IPS-NIHi7 (cell line): ENCODE measurements around the gene TIPRL.
"Not testable (repeated sequence)": the region's sequence is repeated elsewhere in the genome, so short reads cannot be mapped to it uniquely, and the experiment has no call there.

Experiments used
- DNase-seq: peaks from one replicate; pipeline ENCODE4 v3.0.0; 2012; ENCODE audit warnings: mixed read lengths; ENCODE audit errors: extremely low spot score

The TIPRL gene

DNA sequence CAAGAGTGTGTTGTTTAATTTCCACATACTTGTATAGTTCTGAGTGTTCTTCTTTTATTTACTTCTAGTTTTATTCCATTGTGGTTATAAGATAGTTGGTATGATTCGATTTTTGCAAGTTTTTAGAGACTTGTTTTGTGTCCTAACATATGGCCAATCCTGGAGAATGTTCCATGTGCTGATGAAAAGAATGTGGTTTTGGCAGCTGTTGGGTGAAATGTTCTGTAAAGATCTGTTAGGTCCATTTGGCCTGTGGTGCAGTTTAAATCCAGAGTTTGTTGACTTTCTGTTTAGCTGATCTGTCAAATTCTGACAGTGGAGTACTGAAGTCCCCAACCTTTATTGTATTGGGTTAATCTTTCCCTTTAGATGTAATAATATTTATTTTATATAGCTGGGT lies 19.5 kb upstream of the TIPRL start:
- no peak for DNase-seq

DNA sequence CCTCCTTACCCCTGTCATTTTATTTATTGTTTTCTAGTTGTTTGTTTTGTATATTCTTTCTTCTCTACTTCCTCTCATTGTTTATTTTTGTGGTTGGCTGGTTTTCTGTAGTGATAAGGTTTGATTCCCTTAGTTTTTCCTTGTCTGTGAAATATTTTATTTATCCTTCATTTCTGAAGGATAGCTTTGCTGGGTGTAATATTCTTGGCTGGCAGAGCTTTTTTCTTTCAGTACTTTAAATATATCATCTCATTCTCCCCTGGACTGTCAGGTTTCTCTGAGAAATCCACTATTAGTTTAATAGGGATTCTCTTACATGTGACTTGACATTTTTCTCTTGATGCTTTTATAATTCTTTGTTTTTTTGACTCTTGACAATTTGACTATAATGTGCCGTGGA lies 18.8 kb upstream of the TIPRL start:
- DNase-seq, result no peak

DNA sequence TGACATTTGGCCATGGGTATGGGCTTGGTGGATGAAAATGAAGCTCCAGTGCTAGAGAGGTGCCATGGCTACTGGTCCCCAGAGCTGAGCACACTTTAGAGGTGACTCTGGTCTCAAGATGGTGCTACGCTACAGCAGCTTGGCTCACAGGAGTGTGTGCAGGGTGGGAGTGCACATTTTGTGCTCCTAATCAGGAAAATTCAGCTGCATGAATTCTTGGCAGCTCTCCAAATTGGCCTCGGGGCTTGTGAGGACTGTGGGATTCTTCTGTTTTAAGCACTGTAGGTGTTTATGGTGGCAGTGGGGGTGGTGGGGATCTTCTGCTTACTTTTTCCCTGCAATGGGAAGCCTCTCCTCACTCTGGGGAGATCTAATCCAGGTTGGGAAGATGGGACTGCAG lies 17.3 kb upstream of the TIPRL start:
- DNase-seq, result no peak

DNA sequence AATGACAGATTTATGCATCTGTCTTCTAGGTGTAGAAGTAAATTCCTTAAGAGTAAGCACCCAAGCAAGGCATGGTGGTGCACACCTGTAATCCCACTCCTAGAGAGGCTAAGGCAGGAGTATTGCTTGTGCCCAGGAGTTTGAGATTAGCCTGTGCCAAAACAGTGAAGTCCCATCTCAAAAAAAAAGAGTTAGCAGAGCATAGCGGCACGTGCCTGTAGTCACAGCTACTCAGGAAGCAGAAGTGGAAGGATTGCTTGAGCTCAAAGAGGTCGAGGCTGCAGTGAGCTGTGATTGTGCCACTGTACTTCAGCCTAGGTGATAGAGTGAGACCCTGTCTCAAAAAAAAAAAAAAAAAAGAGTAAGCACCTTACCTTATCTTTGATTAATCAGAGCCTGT lies 15.1 kb upstream of the TIPRL start:
- no peak for DNase-seq

DNA sequence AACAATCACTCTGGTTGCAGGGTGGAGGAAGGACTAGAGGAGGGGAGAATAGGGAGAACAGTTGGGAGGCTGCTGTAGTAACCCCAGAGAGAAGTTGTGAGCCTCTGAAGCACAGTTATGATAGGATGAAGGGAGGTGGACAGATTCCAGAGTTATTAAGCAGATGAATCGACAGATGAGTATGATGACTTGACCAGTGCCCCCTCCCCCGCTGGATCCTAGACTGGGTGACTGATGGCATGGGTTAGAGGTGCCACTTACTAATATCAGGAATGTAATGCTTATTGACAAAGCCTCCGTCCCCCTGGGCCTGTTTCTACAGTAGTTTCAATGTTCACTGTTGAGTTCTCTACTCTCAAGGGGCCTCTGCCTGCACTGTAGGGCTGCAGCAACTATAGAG lies 14.0 kb upstream of the TIPRL start:
- DNase-seq, result no peak

DNA sequence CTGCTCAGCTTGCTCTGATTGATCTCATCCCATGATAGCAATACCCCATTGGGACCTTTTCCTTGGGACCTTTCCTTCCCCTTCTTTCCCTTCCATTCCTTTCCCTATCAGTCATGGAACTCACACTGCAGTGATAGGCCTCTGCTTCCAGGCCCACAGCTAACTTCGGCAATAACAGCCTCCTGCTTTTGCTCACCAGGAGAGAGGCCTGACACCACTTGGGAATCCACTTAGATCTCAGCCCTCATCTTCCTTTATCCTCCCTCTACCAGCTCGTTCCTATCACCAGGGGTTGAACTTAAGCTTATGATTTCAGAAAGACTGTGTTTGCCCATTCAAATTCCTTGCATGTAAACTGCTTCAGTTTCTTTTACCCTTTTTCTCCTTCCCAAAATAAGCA lies 11.0 kb upstream of the TIPRL start:
- no peak for DNase-seq

DNA sequence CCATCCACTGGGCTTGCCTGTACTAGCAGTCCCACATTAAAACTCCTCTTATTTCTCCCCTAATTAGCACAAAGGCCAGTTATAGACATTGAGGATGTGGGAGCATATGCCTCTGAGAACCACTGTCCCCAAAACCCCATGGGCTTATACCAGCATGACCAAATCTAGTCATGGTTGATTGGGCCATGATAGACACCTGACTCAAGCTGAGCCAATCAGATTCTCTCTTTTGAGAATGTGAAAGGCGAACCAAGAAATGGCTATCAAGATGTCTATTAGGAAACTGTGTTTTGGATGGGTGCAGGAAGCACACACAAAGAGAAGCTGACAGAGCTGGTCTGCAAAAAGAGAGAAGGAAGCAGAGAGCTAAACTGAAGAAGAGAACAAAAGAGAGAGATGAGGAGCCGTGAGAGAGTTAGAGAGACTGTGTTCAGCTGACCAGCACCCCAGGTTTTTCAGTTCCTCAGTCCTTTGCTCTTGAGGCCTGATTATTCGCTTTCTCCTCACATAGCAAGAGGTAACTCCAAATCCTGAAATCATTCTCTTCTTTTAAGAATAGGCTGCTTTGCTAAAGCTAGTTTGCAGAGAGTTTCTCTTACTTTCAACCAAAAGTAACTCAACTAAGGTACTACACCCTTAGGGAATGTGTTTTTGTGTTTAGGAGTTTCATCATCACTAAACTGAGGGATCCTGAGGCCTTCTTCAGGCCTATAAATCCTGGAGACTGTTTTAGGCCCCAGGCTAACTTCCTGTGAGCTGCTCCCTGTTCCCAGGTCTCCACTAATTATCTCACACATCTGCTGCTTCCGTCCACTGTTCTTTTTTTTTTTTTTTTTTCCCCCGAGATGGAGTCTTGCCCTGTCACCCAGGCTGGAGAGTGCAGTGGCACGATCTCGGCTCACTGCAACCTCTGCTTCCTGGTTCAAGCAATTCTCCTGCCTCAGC lies 7.9 kb upstream of the TIPRL start:
- no peak for DNase-seq

DNA sequence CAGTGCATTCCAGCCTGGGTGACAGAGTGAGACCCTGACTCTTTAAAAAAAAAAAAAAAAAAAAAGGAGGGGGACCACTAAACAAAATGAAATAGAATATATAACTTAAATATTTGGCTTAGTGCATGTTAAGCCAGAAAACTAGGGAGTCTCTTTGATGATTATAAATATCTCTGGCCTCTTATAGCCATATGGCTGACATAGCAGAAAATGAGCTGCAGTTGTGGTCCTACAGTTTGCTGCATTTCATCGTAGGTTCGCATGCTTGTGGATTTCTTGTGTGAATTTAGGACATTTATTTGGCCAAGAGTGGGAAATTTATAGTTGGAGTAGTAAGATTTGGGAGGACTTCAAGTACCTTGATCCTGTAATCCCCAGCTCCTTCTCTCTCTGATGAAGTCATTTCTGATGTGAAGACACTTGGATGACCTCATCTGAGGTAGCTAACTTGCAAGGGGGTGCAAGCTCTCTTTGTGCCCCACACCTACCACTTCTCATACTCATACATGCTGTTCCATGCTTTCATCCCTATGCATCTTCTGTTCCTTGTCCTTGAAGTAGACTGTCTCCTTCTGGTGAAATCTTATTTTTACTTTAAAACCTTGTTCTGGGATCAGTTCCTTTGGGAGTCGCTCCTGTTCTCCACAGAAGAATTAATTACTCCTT lies 6.4 kb upstream of the TIPRL start:
- DNase-seq, result no peak

DNA sequence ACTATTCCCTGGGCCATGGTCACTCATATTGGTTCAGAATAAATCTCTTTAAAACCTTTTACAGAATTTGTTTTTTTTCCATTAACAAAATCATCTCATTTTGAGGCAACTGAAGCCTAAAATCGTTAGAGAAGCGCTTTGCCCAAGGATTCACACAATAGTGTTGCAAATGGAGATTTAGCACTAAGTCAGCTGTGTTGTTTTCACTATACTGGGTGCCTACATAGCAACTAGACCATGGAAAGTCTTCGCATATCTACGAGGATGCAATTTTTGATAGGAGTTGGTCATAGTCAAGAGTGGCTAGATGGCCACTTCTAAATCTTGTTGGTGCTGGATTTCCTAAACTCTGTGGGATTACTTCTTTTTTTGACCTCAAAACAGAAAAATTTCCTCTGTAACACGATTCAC lies 530 bp upstream of the TIPRL start:
- DNase-seq, result no peak

DNA sequence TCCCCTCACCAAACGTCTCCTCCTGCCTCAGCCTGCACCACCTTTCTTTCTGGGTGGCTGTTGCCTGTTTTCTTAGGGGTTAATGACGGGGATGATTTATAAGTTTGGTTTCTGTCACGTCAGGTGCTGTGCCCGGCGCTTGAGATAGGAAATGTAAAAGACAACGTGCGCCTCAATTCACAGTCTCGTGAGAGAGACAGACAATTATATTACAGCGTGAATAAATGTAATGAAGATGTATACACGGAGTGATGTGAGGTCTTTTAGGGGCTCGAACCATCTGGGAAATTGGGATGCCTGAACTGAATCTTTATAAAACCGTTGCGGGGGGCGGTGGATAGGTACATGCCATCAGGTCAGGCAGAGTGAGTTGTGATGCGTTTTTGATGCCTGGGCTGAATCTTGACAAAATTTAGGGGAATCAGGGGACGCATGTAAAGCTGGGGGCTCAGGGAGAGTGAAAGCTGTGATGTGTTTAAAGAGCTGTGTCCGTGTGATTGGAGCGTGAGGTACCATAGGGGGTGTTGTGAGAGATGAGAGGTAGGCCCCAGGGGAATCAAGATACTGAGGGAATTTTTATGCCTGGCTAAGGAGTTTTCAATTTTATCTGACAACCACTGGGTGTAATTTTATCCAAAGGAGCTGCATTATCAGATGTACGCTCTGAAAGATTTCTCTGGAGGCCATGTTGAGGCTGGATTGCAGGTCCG lies 831 bp downstream of the TIPRL start:
- DNase-seq, result no peak

DNA sequence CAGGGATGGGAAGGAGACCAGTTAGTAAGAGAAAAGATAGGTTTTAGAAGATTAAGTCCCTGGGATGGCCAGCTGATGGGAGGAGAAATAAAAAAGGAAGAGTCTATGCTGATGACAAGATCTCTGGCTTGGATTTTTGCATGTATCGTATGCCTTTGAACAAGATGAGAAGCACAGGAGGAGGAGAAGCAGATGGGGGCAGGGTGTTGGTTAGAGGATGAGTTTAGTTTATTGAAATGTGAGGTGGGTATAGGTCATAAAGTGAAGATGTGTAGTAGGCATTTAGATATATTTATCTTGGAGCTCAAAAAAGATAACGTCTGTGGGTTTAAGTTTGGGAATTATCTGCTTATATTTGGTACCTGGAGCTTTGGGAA lies 1.4 kb downstream of the TIPRL start:
- no peak for DNase-seq

DNA sequence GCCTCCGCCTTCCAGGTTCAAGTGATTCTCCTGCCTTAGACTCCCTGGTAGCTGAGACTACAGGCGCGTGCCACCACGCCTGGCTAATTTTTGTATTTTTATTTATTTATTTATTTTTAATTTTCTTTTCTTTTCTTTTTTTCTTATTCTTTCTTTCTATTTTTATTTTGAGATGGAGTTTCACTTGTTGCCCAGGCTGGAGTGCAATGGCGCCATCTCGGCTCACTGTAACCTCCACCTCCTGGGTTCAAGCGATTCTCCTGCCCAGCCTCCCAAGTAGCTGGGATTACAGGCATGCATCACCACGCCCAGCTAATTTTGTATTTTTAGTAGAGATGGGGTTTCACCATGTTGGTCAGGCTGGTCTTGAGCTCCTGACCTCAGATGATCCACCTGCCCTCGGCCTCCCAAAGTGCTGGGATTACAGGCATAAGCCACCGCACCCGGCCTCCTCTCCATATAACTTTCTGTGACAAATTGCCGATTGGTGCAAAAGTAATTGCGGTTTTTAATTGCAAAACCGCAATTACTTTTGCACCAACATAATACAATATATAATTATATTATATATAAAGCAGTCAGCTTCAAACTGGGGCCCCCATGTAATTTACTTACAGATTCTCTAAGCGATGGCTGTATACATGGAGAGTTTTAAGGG lies 2.4 kb downstream of the TIPRL start:
- not testable (repeated sequence) for DNase-seq

DNA sequence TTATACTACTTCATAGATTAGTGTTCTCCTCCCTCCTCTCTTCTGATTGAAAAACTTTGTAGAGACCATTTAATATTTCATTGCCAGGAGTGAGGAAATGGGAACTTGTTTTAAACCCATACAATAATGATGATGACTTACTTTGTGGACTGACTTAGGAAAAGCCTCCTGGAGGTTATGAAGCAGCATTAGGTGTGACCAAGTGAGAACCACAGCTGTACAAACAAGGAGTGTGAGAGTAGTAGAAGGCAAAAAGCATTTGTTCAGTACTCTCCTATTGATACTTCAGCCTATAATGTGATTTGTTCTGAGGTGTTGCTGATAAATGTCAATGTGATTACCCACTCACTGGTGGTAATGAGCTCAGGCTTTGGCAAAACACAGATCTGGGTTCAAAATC lies 8.4 kb downstream of the TIPRL start:
- DNase-seq, result no peak

DNA sequence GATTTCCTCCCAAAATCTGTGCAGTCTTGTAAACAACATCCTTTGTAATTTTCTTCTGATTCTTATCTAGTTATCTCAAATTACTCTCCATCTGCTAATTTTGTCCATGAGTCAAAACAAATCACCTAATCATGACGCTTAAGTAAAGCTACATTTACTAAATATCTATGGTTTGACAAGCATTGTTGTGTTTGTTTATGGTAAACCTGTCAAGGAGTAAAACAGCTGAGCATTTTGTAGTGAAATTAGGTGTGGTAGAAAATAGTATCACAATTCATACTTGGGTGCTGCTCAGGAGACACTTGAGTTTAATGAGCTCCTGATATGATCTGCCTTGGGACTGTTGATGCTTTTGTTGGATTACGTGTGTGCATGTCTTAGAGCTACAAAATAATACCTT lies 11.6 kb downstream of the TIPRL start:
- no peak for DNase-seq

DNA sequence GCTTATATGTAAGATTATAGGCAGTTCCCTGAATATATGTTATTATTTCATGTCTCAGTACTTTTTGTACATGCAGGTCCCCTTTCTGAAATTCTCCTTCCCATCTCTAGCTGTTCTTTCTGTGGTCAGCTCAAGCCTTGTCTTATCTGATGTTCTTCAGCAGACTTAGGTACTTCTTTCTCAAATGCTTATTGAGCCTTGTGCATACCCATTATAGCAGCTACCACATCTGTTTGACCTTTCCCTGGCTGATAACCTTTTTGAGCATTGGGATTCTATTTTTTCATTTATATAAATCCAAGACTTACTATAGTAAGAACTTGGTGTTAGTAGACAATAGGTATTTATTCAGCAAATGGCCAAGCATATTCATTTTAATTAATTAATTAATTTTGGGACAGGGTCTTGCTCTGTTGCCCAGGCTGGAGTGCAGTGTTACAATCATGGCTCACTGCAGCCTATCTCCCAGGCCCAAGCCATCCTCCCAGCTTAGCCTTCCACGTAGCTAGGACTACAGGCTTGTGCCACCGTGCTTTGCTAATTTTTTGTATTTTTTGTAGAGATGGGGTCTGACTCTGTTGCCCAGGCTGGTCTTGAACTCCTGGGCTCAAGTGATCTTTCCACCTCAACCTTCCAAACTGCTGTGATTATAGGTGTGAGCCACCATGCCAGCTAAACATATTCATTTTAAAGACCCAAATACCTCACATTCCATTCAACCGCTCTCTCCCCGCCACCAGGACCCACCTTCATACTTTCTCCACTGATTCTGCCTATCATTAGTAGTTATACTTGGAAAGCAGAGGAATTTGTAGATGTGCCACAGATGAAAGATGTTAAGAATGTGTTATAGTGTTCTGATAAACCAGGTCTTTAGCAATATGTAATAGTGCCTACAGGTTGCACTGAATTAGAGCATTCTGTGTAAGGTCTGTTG lies 16.7 kb downstream of the TIPRL start:
- no peak for DNase-seq

DNA sequence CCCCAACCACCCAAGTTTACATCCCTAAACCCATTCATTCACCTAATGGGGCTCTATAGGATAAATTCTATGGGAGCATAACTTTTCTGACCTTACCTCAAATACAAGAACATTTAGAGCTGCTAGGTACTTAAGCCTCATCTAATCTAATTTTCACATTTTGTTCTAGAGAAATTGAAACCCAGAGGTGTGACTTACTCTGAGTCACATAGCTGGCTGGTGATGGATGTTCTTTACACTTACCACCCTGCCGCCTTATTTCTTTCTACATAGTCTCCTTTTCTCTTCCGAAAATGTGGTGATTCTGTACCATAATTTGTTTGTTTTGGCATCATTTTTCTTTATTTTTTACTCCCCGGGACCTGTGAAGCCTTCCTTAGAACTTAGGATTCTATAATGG lies 20.3 kb downstream of the TIPRL start:
- DNase-seq, result no peak

DNA sequence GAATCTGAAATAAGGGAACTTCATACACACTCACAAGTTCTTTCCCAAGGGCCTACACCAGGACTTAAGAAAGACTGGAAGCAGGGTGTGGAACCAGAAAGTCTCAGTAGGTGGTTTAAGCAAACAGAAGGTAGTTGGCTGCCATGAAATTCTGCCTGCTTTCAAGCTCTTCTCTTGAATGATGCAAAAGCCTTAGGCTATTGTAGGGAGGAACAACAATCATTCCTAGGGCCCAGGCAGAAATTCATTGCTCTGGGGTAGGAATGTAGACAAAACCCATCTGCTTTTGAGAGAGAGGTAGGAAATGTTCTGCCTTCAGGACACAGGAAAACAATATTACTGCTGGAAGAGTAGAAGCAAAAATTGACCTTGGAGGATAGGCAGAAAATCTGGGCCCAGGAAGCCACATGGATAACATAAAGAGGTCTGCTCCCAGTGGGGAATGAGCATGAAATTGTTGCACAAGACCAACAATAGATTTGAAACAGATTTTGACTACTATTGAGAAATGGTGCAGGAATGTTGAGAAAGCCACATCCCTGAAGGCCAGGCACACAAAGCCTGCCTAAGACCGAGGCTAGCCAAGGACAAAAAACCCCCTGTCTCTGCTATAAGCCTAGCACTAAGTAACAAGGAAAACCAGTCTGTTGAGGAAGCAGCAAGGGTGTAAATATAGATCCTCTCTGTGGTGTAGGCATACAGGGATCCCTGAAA lies 24.3 kb downstream of the TIPRL start:
- no peak for DNase-seq

DNA sequence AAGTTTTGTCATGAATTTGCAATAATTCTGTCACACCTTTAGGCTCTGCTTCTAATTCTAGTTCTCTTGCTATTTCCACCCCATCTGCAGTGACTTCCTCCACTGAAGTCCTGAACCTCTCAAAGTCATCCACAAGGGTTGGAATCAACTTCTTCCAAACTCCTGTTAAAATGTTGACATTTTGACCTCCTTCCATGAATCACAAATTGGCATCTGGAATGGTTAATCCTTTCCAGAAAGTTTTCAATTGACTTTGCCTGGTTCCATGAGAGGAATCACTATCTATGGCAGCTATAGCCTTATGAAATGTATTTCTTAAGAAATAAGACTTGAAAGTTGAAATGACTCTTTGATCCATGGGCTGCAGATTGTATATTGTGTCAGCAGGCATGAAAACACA lies 27.3 kb downstream of the TIPRL start:
- no peak for DNase-seq

DNA sequence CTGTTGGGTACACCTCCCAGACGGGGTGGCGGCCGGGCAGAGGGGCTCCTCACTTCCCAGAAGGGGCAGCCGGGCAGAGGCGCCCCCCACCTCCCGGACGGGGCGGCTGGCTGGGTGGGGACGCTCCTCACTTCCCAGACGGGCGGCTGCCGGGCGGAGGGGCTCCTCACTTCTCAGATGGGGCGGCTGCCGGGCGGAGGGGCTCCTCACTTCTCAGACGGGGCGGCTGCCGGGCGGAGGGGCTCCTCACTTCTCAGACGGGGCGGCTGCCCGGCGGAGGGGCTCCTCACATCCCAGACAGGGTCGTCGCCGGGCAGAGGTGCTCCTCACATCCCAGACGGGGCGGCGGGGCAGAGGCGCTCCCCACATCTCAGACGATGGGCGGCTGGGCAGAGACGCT lies 28.9 kb downstream of the TIPRL start:
- DNase-seq, result not testable (repeated sequence)

DNA sequence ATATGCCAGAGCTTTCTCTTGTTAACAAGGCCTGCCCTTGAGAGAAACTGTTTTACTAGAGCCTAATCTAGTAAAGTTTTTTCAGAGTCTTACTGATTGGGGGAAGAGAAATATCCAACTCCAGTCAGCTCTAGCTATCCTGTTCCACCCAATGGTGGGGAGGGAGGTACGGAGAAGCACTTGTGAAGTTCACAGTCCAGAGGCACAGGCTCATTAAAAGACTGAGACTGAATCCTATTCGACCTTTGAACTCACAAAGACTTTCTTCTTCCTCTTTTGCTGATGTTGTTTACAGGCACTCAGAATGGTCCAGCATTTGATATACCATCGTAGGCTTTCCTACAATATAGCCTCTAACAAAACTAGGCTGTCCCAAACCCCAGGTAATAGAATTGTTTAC lies 31.6 kb downstream of the TIPRL start:
- no peak for DNase-seq
